OCI-LY7 (cell line): ENCODE results near the gene GPATCH2.

Source experiments
- EZH2phosphoT487 ChIP-seq: fragments of 200-600 bp; sonication (generic); IDR thresholded peaks from 2 replicates; pipeline ENCODE4 v1.6.1; 2018; ENCODE audit warnings: low read depth, borderline replicate concordance, mild to moderate bottlenecking, mixed run types, antibody characterized with exemption, low read length, moderate library complexity, mixed read lengths
- TF ChIP-seq, protein P1 (sequence below): fragments of 200-600 bp; sonication (generic); conservative IDR thresholded peaks from 2 replicates; pipeline ENCODE4 v1.5.1; 2014; ENCODE audit warnings: mild to moderate bottlenecking, antibody characterized with exemption, low read length, moderate library complexity, mixed read lengths

DNA sequence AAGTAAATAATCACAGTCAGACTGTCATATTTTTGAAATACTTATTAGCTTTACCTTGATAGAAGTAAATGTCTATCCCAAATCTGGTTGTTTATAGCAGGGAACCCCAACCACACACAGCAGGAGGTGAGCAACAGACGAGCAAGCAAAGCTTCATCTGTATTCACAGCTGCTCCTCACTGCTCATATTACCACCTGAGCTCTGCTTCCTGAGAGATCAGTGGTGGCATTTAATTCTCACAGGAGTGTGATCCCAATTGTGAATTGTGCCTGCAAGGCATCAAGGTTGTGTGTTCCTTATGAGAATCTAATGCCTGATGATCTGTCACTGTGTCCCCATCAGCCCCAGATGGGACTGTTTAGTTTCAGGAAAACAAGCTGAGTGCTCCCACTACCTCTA is 104.3 kb downstream of the GPATCH2 start:
- TF ChIP-seq, protein P1, sequence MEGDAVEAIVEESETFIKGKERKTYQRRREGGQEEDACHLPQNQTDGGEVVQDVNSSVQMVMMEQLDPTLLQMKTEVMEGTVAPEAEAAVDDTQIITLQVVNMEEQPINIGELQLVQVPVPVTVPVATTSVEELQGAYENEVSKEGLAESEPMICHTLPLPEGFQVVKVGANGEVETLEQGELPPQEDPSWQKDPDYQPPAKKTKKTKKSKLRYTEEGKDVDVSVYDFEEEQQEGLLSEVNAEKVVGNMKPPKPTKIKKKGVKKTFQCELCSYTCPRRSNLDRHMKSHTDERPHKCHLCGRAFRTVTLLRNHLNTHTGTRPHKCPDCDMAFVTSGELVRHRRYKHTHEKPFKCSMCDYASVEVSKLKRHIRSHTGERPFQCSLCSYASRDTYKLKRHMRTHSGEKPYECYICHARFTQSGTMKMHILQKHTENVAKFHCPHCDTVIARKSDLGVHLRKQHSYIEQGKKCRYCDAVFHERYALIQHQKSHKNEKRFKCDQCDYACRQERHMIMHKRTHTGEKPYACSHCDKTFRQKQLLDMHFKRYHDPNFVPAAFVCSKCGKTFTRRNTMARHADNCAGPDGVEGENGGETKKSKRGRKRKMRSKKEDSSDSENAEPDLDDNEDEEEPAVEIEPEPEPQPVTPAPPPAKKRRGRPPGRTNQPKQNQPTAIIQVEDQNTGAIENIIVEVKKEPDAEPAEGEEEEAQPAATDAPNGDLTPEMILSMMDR, result no peak
- TF ChIP-seq EZH2phosphoT487, result no peak
